Karpas-422 (cell line): ENCODE results near the gene GPR137C. TPM values are rescaled to one million over a fixed set of nuclear protein-coding genes. Genes with fewer than 3 reads are reported as not detected.
A peak's percentile ranks its signal among the peaks of the same experiment; 100 is the strongest.

Experiments used
- DNase-seq: peaks from one replicate; pipeline ENCODE4 v3.0.0-alpha.2; 2015
- H2AFZ ChIP-seq: fragments of 200-600 bp; sonication (generic); 2 replicates; pipeline ENCODE4 v1.6.1; 2014; ENCODE audit warnings: antibody characterized with exemption, low read length, mixed read lengths
- H3K27ac ChIP-seq: fragments of 200-600 bp; sonication (generic); 2 replicates; pipeline ENCODE4 v1.5.1; 2014; ENCODE audit warnings: mild to moderate bottlenecking, low read length, moderate library complexity
- H3K27me3 ChIP-seq: fragments of 200-600 bp; sonication (generic); 2 replicates; pipeline ENCODE4 v1.6.1; 2014; ENCODE audit warnings: low read length, mixed read lengths
- H3K36me3 ChIP-seq: fragments of 200-600 bp; sonication (generic); 2 replicates; pipeline ENCODE4 v1.6.1; 2014; ENCODE audit warnings: low read length, mixed read lengths; ENCODE audit not compliant: insufficient read depth
- H3K4me1 ChIP-seq: fragments of 200-600 bp; sonication (generic); 2 replicates; pipeline ENCODE4 v1.6.1; 2014; ENCODE audit warnings: mild to moderate bottlenecking, low read length, mixed read lengths
- H3K4me2 ChIP-seq: fragments of 200-600 bp; sonication (generic); 2 replicates; pipeline ENCODE4 v1.6.1; 2014; ENCODE audit warnings: low read length, low read depth, mild to moderate bottlenecking; ENCODE audit not compliant: poor library complexity, severe bottlenecking
- H3K4me3 ChIP-seq: fragments of 200-600 bp; sonication (generic); 2 replicates; pipeline ENCODE4 v1.5.1; 2014; ENCODE audit warnings: mild to moderate bottlenecking, antibody characterized with exemption, low read length, mixed read lengths
- H3K79me2 ChIP-seq: fragments of 200-600 bp; sonication (generic); 2 replicates; pipeline ENCODE4 v1.6.1; 2014; ENCODE audit warnings: mild to moderate bottlenecking, low read length, mixed read lengths
- H3K9ac ChIP-seq: fragments of 200-600 bp; sonication (generic); 2 replicates; pipeline ENCODE4 v1.6.0; 2014; ENCODE audit warnings: low read length
- H3K9me2 ChIP-seq: fragments of 200-600 bp; sonication (generic), shearing (Covaris generic); replicated peaks from 2 replicates; pipeline ENCODE4 v1.6.0; 2014; ENCODE audit warnings: mild to moderate bottlenecking, low read length, moderate library complexity; ENCODE audit not compliant: insufficient read depth
- H3K9me3 ChIP-seq: fragments of 300-700, 200-600 bp; sonication (generic); 2 replicates; pipeline ENCODE4 v1.6.1; 2014; ENCODE audit warnings: low read length, mixed read lengths
- H4K20me1 ChIP-seq: fragments of 200-600 bp; sonication (generic); 2 replicates; pipeline ENCODE4 v1.6.1; 2014; ENCODE audit warnings: mild to moderate bottlenecking, antibody characterized with exemption, low read length, low read depth; ENCODE audit not compliant: insufficient read depth
- total RNA-seq: library from RNA; depleted of rRNA; stranded (reverse); fragments of >200 nt; shearing (Covaris generic); gene quantifications from 2 replicates; pipeline ENCODE4 v1.2.3, GENCODE V29; 2014; ENCODE audit warnings: low replicate concordance

GPR137C gene
- total RNA-seq, 1 experiment from 2014 or later = 0.26 TPM

DNA sequence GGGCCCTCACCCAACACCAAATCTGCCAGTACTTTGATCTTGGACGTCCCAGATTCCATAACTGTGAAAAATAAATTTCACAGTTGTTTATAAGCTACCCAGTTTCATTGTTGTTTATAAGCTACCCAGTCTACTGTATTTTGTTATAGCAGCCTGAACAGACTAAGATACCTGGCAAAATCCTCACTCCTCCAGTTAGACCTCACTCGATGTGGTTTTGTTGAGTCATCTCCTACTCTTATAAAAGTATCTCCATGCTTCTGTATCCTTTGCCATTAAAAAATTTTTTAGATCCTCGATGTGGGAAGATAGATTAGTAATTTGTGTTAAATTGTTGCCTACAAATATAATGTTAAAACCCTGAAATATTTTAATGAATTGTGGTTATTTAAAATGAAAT is 16.4 kb upstream of the GPR137C start:
- H3K4me3 ChIP-seq = no peak overlapping the region
- no peak for DNase-seq
- H3K36me3 ChIP-seq = peaks cover 42% of the 10 kb centered on the region; the same call in 1 of the 2 replicates
- H4K20me1 ChIP-seq = no peaks in the 10 kb centered on the region
- no peak overlapping the region for H3K27ac ChIP-seq
- H3K27me3 ChIP-seq = no peaks in the 10 kb centered on the region
- H2AFZ ChIP-seq = no peak overlapping the region
- H3K79me2 ChIP-seq = no peaks in the 10 kb centered on the region
- H3K4me2 ChIP-seq = no peak overlapping the region
- H3K9me3 ChIP-seq = no peaks in the 10 kb centered on the region
- peaks cover 4% of the 10 kb centered on the region; the same call in 1 of the 2 replicates for H3K4me1 ChIP-seq
- H3K9ac ChIP-seq = no peak overlapping the region
- no peaks in the 10 kb centered on the region for H3K9me2 ChIP-seq

DNA sequence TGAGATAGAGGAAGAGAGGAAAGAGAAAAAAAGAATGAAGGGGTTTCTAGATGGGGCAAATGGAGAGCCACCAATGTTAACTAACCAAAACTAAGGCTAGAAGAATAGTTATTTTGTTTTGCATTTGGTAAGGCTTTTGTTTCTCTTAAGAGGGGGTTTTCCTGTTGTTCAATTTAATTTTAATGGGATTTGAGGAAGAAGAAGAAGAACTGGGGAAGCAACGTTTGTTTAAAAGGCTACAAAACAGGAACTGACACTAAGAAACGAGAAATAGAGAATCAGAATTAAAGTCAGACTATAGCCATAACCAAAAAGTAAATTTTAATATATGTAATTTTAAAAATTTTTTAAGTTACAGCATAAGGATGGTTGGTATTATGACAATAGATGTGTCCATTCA is 14.0 kb upstream of the GPR137C start:
- H3K27me3 ChIP-seq = no peaks in the 10 kb centered on the region

DNA sequence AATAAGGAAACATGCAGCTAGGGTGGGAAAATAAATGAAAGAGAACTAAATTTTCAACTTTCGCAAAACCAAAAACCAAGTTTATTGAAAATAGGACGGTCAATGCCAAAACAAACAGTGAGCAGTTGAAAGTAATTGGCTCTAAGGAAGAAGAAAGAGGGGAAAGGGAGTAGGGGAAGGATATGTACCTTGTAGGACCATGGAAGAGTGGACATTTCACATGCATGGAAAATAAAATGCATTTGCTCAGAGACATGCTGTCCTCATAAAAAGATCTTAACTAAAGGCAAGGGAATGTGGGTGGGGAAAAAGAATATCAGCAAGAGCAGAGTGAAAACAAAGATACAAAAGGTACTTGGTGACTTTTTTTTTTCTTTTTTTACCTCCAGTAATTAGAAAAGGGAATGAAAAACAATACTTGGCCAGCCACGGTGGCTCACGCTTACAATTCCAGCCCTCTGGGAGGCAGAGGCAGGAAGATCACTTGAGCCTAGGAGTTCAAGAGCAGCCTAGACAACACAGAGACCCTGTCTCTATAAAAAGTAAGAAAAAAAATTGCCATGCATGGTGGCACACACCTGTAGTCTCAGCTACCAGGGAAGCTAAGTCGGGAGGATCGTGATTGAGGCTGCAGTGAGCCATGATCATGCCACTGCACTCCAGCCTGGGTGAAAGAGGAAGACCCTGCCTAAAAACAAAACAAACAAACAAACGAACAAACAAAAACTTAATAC is 6.9 kb upstream of the GPR137C start:
- H3K4me2 ChIP-seq = peak overlapping the region; percentile 30
- no peaks in the 10 kb centered on the region for H3K27me3 ChIP-seq
- H3K4me3 ChIP-seq = peak overlapping the region; percentile 19; the same call in 1 of the 2 replicates
- peaks cover 42% of the 10 kb centered on the region for H3K4me1 ChIP-seq
- peaks cover 77% of the 10 kb centered on the region for H3K79me2 ChIP-seq
- no peaks in the 10 kb centered on the region for H4K20me1 ChIP-seq
- peak; percentile 55 for DNase-seq
- peak overlapping the region; percentile 4; the same call in 1 of the 2 replicates for H2AFZ ChIP-seq
- no peaks in the 10 kb centered on the region for H3K9me3 ChIP-seq
- peak overlapping the region; percentile 22; the same call in 1 of the 2 replicates for H3K9ac ChIP-seq
- no peaks in the 10 kb centered on the region for H3K9me2 ChIP-seq
- peak overlapping the region; percentile 18 for H3K27ac ChIP-seq
- peaks cover 13% of the 10 kb centered on the region; the same call in 1 of the 2 replicates for H3K36me3 ChIP-seq

More for the DNA sequence above, 14.0 kb upstream of the GPR137C start:
- H3K9ac ChIP-seq = no peak overlapping the region
- peaks cover 11% of the 10 kb centered on the region; the same call in 1 of the 2 replicates for H3K79me2 ChIP-seq
- H4K20me1 ChIP-seq = no peaks in the 10 kb centered on the region
- DNase-seq = no peak
- peaks cover 51% of the 10 kb centered on the region; the same call in 1 of the 2 replicates for H3K36me3 ChIP-seq
- H3K27ac ChIP-seq = no peak overlapping the region
- peaks cover 4% of the 10 kb centered on the region; the same call in 1 of the 2 replicates for H3K4me1 ChIP-seq
- H3K4me2 ChIP-seq = no peak overlapping the region
- no peaks in the 10 kb centered on the region for H3K9me2 ChIP-seq
- H3K4me3 ChIP-seq = no peak overlapping the region
- no peaks in the 10 kb centered on the region for H3K9me3 ChIP-seq
- no peak overlapping the region for H2AFZ ChIP-seq

DNA sequence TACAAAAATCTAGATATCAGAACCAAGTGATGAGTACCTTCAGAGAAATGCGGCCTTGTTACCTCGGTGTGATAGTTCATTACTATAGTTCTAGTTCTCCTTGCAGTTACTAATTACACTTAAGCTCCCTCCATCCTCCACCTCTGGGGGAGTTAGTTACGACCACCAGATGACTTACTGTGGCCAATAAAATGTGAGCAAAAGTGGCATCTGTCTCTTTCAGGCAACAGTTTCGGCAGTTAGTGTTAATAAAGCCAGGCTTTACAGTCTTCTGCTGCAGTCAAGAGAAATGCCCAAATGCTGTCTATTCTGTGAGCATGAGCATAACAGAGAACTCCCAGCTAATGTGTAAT is 6.3 kb upstream of the GPR137C start:
- Histone ChIP-seq H3K4me1 (peaks cover 47% of the 10 kb centered on the region), H3K79me2 (peaks cover 82% of the 10 kb centered on the region), H3K27ac (peak overlapping the region; percentile 18), H3K36me3 (peaks cover 13% of the 10 kb centered on the region; the same call in 1 of the 2 replicates), H2AFZ (peak overlapping the region; percentile 4; the same call in 1 of the 2 replicates), H3K9me3 (no peaks in the 10 kb centered on the region), H3K4me2 (peak overlapping the region; percentile 30), H4K20me1 (no peaks in the 10 kb centered on the region), H3K9me2 (no peaks in the 10 kb centered on the region), H3K9ac (peak overlapping the region; percentile 22), H3K4me3 (peak overlapping the region; percentile 19; the same call in 1 of the 2 replicates), H3K27me3 (no peaks in the 10 kb centered on the region)
- peak; percentile 49 for DNase-seq

DNA sequence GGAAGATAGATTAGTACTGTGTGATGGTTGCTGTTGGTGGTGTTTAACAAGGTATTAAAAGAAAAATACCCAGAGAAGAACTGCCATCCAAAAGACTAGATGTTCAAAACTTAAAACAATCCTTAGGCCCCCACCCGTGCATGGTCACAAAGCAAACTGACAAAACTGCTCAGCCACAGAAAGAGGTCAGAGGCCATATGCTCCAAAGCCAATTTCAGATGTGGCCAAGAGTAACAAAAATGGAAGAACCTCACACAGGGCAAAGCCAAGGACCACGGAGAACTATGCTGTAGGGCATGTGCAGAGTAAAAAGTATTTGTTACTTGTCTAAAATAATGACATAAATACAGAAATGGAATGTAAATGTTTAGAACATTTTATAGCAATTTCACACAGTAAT is 5.6 kb upstream of the GPR137C start:
- Histone ChIP-seq H3K27ac (peak overlapping the region; percentile 18), H3K4me1 (peaks cover 50% of the 10 kb centered on the region), H3K9me2 (no peaks in the 10 kb centered on the region), H3K9me3 (no peaks in the 10 kb centered on the region), H4K20me1 (no peaks in the 10 kb centered on the region), H3K27me3 (no peaks in the 10 kb centered on the region), H3K79me2 (peaks cover 89% of the 10 kb centered on the region), H3K9ac (peak overlapping the region; percentile 22), H3K4me2 (peak overlapping the region; percentile 30), H3K4me3 (0 out of 2 replicates have a peak overlapping the region, but pooled peaks have one; percentile 19), H3K36me3 (peaks cover 13% of the 10 kb centered on the region; the same call in 1 of the 2 replicates), H2AFZ (peak overlapping the region; percentile 4; the same call in 1 of the 2 replicates)
- peak; percentile 45 for DNase-seq

DNA sequence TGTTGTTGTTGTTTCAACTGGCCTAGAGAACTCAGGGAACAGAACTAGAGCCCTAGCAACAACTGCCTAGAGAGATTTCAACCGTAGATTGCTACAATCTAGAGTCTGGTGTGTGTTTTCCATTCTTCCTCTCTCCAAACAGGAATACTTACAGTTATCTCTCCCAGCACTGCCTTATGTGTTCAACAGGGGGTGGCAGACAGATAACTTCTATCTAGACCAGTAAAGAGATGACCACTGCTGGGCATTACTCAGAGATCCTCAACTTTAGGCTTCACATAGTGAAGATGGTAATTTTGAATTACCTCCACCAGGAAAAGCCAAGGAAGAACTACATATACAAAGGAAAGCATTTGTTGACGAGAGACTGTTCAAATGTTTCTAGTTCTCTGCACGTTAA is 5.1 kb upstream of the GPR137C start:
- DNase-seq = no peak
- H2AFZ ChIP-seq = no peak overlapping the region
- no peaks in the 10 kb centered on the region for H3K9me2 ChIP-seq
- H3K36me3 ChIP-seq = peaks cover 9% of the 10 kb centered on the region; the same call in 1 of the 2 replicates
- H3K27me3 ChIP-seq = no peaks in the 10 kb centered on the region
- H4K20me1 ChIP-seq = no peaks in the 10 kb centered on the region
- H3K79me2 ChIP-seq = peaks cover 84% of the 10 kb centered on the region
- no peak overlapping the region for H3K27ac ChIP-seq
- H3K9ac ChIP-seq = no peak overlapping the region
- H3K4me3 ChIP-seq = no peak overlapping the region
- no peaks in the 10 kb centered on the region for H3K9me3 ChIP-seq
- peak overlapping the region; percentile 30 for H3K4me2 ChIP-seq
- peaks cover 50% of the 10 kb centered on the region for H3K4me1 ChIP-seq

DNA sequence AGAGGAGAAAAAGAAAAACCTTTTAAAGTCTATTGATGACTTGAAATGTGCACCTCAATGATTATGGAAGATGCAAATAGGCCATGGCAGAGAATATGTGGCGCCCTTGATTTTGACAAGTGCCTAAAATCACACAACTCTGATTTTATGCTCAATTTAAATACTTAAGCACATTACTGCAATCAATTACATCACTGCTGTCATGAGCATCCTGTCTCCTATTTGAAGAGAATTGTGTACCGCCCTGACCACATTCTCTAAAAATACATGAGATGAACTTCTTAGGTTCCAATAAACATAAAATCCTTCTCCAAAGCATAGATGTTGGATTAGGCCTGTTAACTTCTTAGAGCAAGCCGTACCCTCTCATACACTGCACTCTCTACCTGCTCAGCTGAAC is 2.0 kb upstream of the GPR137C start:
- H3K36me3 ChIP-seq = no peaks in the 10 kb centered on the region
- peak; percentile 60 for DNase-seq
- H2AFZ ChIP-seq = no peak overlapping the region
- H3K9me3 ChIP-seq = no peaks in the 10 kb centered on the region
- H3K9me2 ChIP-seq = no peaks in the 10 kb centered on the region
- H3K9ac ChIP-seq = peak overlapping the region; percentile 76
- H3K79me2 ChIP-seq = peaks cover 60% of the 10 kb centered on the region
- H3K27ac ChIP-seq = no peak overlapping the region
- H3K4me3 ChIP-seq = peak overlapping the region; percentile 77
- no peaks in the 10 kb centered on the region for H3K27me3 ChIP-seq
- H3K4me1 ChIP-seq = peaks cover 49% of the 10 kb centered on the region
- H4K20me1 ChIP-seq = no peaks in the 10 kb centered on the region
- H3K4me2 ChIP-seq = peak overlapping the region; percentile 88

DNA sequence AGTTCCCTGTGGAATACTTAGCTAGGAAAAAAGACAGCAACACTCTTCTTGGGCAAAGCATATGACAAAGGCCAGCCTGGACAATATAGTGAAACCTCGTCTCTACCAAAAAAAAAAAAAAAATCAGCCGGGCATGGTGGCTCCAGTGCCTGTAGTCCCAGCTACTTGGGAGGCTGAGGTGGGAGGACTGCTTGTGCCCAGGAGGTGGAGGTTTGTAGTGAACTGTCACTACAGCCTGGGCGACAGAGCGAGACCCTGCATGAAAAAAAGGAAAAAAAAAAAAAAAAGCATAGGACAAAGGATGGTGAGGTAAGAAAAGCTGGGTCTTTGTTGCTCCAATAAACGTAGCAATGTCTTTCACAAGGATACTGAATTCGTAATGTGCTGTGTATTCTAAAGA is 1.4 kb upstream of the GPR137C start:
- 0 out of 2 replicates have a peak overlapping the region, but pooled peaks have one; percentile 62 for H3K27ac ChIP-seq

More for the DNA sequence above, 1.4 kb upstream of the GPR137C start:
- Histone ChIP-seq H3K9me3 (no peaks in the 10 kb centered on the region), H2AFZ (peak overlapping the region; percentile 75), H3K4me2 (peak overlapping the region; percentile 88), H3K4me3 (peak overlapping the region; percentile 77), H3K79me2 (peaks cover 54% of the 10 kb centered on the region), H3K9me2 (no peaks in the 10 kb centered on the region), H3K27me3 (no peaks in the 10 kb centered on the region), H3K4me1 (peaks cover 44% of the 10 kb centered on the region), H3K36me3 (no peaks in the 10 kb centered on the region), H4K20me1 (no peaks in the 10 kb centered on the region), H3K9ac (peak overlapping the region; percentile 76)
- DNase-seq = peak; percentile 49
